ENCODE measurements around the gene TSPAN10. TPM values are rescaled to one million over a fixed set of nuclear protein-coding genes. Genes with fewer than 3 reads are reported as not detected.
A peak's percentile ranks its signal among the peaks of the same experiment; 100 is the strongest.
"Not testable (repeated sequence)": the region's sequence is repeated elsewhere in the genome, so short reads cannot be mapped to it uniquely, and the experiment has no call there.

Gene TSPAN10
- total RNA-seq (2014; rRNA removed; shearing (Covaris generic)): 1.3 and 2.1 TPM in 2 replicates

- DNase-seq (ENCODE audit: low read depth): peak; percentile 80
Observed at GRCh38 chr17:81636505-81637288, at the start of gene TSPAN10, which contains the start of gene NPLOC4. Gene TSPAN10, plus strand, starts transcription at chr17:81637196. Its CDS starts 5,217 bp downstream, at chr17:81642413. Gene NPLOC4, minus strand, starts transcription at chr17:81637112. Its CDS starts 182 bp downstream, at chr17:81636930.

- DNase-seq (ENCODE audit: low read depth): no peak
Observed at GRCh38 chr17:81589612-81590011, 47.4 kb upstream of the TSPAN10 start.

GRCh38 chr17:81590121-81590520, 46.9 kb upstream of the TSPAN10 start:
- no peak for DNase-seq (ENCODE audit: low read depth)

- no peak for DNase-seq (ENCODE audit: low read depth)
Observed at GRCh38 chr17:81591971-81592370, 45.0 kb upstream of the TSPAN10 start.

- DNase-seq (ENCODE audit: low read depth): no peak
Observed at GRCh38 chr17:81593105-81593871, 43.7 kb upstream of the TSPAN10 start.

- DNase-seq (ENCODE audit: low read depth): no peak
Observed at GRCh38 chr17:81599719-81600486, 37.1 kb upstream of the TSPAN10 start.

- peak; percentile 65 for DNase-seq (ENCODE audit: low read depth)
Observed at GRCh38 chr17:81601525-81602120, 35.4 kb upstream of the TSPAN10 start.

- no peak for DNase-seq (ENCODE audit: low read depth)
Observed at GRCh38 chr17:81603846-81604610, 33.0 kb upstream of the TSPAN10 start.

- DNase-seq (ENCODE audit: low read depth): no peak
Observed at GRCh38 chr17:81607431-81607830, 29.6 kb upstream of the TSPAN10 start.

- no peak for DNase-seq (ENCODE audit: low read depth)
Observed at GRCh38 chr17:81608082-81608481, 28.9 kb upstream of the TSPAN10 start.

- DNase-seq (ENCODE audit: low read depth): no peak
Observed at GRCh38 chr17:81608605-81609004, 28.4 kb upstream of the TSPAN10 start.

- DNase-seq (ENCODE audit: low read depth): no peak
Observed at GRCh38 chr17:81609541-81610311, 27.3 kb upstream of the TSPAN10 start.

GRCh38 chr17:81612172-81612970, 24.6 kb upstream of the TSPAN10 start:
- no peak for DNase-seq (ENCODE audit: low read depth)

GRCh38 chr17:81615401-81615930, 21.5 kb upstream of the TSPAN10 start:
- DNase-seq (ENCODE audit: low read depth): no peak

- no peak for DNase-seq (ENCODE audit: low read depth)
Observed at GRCh38 chr17:81616877-81617276, 20.1 kb upstream of the TSPAN10 start.

GRCh38 chr17:81618307-81618706, 18.7 kb upstream of the TSPAN10 start:
- not testable (repeated sequence) for DNase-seq (ENCODE audit: low read depth)

- DNase-seq (ENCODE audit: low read depth): no peak
Observed at GRCh38 chr17:81621494-81622130, 15.4 kb upstream of the TSPAN10 start.

- DNase-seq (ENCODE audit: low read depth): no peak
Observed at GRCh38 chr17:81630274-81630673, 6.7 kb upstream of the TSPAN10 start.
